Spleen (tissue), 11 donors: ENCODE data around the gene SETD1B. TPM values are rescaled to one million over a fixed set of nuclear protein-coding genes. Genes with fewer than 3 reads are reported as not detected.

Experiments used
- DNase-seq: peaks from one replicate; pipeline ENCODE4 v3.0.0-alpha.2; 2020
- H3K27ac ChIP-seq, 8 donors: fragments of 200-600 bp; sonication (generic) in 7 of 8; 1 replicate in 4 of 8; 2 replicates in 4 of 8; pipeline versions ENCODE4 v1.5.0 to v1.8.0; 2016 to 2021; ENCODE audit warnings: inconsistent platforms in 4 of 8, mild to moderate bottlenecking in 4 of 8, moderate library complexity in 1 of 8
- H3K27me3 ChIP-seq, 7 donors: fragments of 200-600 bp; sonication (generic) in 6 of 7; replicated peaks in 1 of 7; 1 replicate in 4 of 7; 2 replicates in 3 of 7; pipeline versions ENCODE4 v1.5.0 to v1.8.0; 2016 to 2021; ENCODE audit warnings: inconsistent platforms in 3 of 7, mild to moderate bottlenecking in 1 of 7
- H3K36me3 ChIP-seq, 6 donors: fragments of 200-600 bp; sonication (generic) in 5 of 6; 1 replicate in 4 of 6; 2 replicates in 2 of 6; pipeline versions ENCODE4 v1.5.0 to v1.8.0; 2016 to 2021; ENCODE audit warnings: inconsistent platforms in 2 of 6
- H3K4me1 ChIP-seq, 6 donors: fragments of 200-600 bp; sonication (generic) in 5 of 6; 1 replicate in 3 of 6; 2 replicates in 3 of 6; pipeline versions ENCODE4 v1.5.0 to v1.8.0; 2016 to 2021; ENCODE audit warnings: inconsistent platforms in 3 of 6
- H3K4me3 ChIP-seq, 8 donors: fragments of 200-600 bp; sonication (generic) in 7 of 8; 1 replicate in 4 of 8; 2 replicates in 4 of 8; pipeline versions ENCODE4 v1.5.0 to v1.8.0; 2016 to 2021; ENCODE audit warnings: inconsistent platforms in 4 of 8, mild to moderate bottlenecking in 4 of 8, moderate library complexity in 2 of 8
- H3K9me3 ChIP-seq, 8 donors: fragments of 200-600 bp; sonication (generic) in 7 of 8; 1 replicate in 4 of 8; 2 replicates in 4 of 8; pipeline versions ENCODE4 v1.5.0 to v1.8.0; 2016 to 2021; ENCODE audit warnings: inconsistent platforms in 4 of 8
- CTCF ChIP-seq, 11 experiments: fragments of 200-600 bp in 7 of 11; fragments of 450-650 bp in 4 of 11; sonication (generic) in 4 of 11; IDR thresholded peaks in 8 of 11; conservative IDR thresholded peaks in 3 of 11; 1 replicate in 7 of 11; 2 replicates in 4 of 11; pipeline versions ENCODE4 v1.4.0 to v1.8.0; 2016 to 2021; ENCODE audit warnings: antibody characterized with exemption in 11 of 11, inconsistent platforms in 4 of 11, mild to moderate bottlenecking in 1 of 11
- POLR2A ChIP-seq, 3 donors: fragments of 450-650 bp; IDR thresholded peaks; one replicate each; pipeline ENCODE4 v1.5.1; 2017; ENCODE audit warnings: antibody characterized with exemption in 3 of 3, mild to moderate bottlenecking in 1 of 3
- POLR2AphosphoS5 ChIP-seq, 3 donors: sonication (generic); formaldehyde crosslinking; IDR thresholded peaks; one replicate each; pipeline ENCODE4 v1.5.1; 2017; ENCODE audit warnings: antibody characterized with exemption in 3 of 3
- WGBS, 5 donors: extraction: QIAGEN DNeasy Blood & Tissue Kit in 3 of 5; methylation state at CpG; one replicate each; pipeline versions ENCODE4 v1.1.5 to v1.1.7; 2013 to 2018; 5-methylcytosine and 5-hydroxymethylcytosine counted together
- intact Hi-C: fragments of 100-400 bp; cut with DNase I; formaldehyde crosslinking; loops from one replicate; pipeline ENCODE4 v1.15.0; 2023; ENCODE audit warnings: low total_unique reads
- polyA plus RNA-seq, 3 donors: library from polyadenylated mRNA; stranded (reverse); fragments of 200-250 nt; gene quantifications; one replicate each; pipeline ENCODE4 v1.2.1, GENCODE V29; 2013
- total RNA-seq, 7 donors: library from RNA; depleted of rRNA in 3 of 7; stranded (reverse); fragments of >200 nt in 3 of 7; fragmentation: NEBNext Ultra II Directional in 4 of 7; extraction: Animal tissue kit (Norgen Biotek cat#: 25700) in 4 of 7; gene quantifications; one replicate each; pipeline versions ENCODE4 v1.1.0 to v1.2.1, GENCODE V29; 2016 to 2021
- donor health status: healthy with polysubstance abuse.
- donor health status: DM: no; HTN: no; CAD: no; lungs with moderate emphysema.
- donor health status: DM: no; HTN: no; CAD: no.
- donor health status: Bipolar disorder and iron deficiency.
- donor health status: healthy.
- donor health status: DM: no; HTN: no; CAD: no.
- donor health status: DM: yes; HTN: yes; CAD: no.

Gene SETD1B
- total and polyA plus RNA-seq, 10 donors, result 3.3 to 37.7 (median 22.1) TPM

- intact Hi-C loops, result no loop called here
- peak in 1 of 3 donors; percentile 48 for TF ChIP-seq POLR2AphosphoS5 (IDR thresholded peaks at IDR 0.05)
- no peak for TF ChIP-seq POLR2A (IDR thresholded peaks at IDR 0.05)
- H3K4me1 ChIP-seq, result peaks cover 10 to 39% (median 15%) of the 10 kb centered on the region in 6 donors
- peaks cover 15 to 100% (median 88%) of the 10 kb centered on the region in 6 donors for H3K36me3 ChIP-seq
- no peak overlapping the region for H3K27ac ChIP-seq
- no peaks in the 10 kb centered on the region for H3K27me3 ChIP-seq
- DNase-seq, result no peak
- H3K4me3 ChIP-seq, result no peak overlapping the region
- 94 to 97% (median 96%) methylated on average over 18 of the region's 18 CpGs for WGBS, 5 donors
- H3K9me3 ChIP-seq, result no peaks in the 10 kb centered on the region
Observed at GRCh38 chr12:121817648-121818043, 13.8 kb downstream of the SETD1B start.

- no peaks in the 10 kb centered on the region for H3K27me3 ChIP-seq
- H3K9me3 ChIP-seq, result no peaks in the 10 kb centered on the region
- H3K4me1 ChIP-seq, result peaks cover 0 to 22% (median 1%) of the 10 kb centered on the region in 6 donors
- no peak overlapping the region for H3K27ac ChIP-seq
- peaks cover 15 to 100% (median 98%) of the 10 kb centered on the region in 6 donors for H3K36me3 ChIP-seq
- H3K4me3 ChIP-seq, result no peak overlapping the region
- intact Hi-C loops, result no loop called here
- no peak for DNase-seq
- WGBS, 5 donors, result 89 to 96% (median 93%) methylated on average over 18 to 22 of the region's 22 CpGs
- TF ChIP-seq CTCF (IDR thresholded peaks at IDR 0.05 in 8 of 11, conservative IDR thresholded peaks at IDR 0.05 in 3 of 11) (no peak), POLR2AphosphoS5 (IDR thresholded peaks at IDR 0.05) (peak in 2 of 3 donors; percentile 5 to 55)
Observed at GRCh38 chr12:121819212-121819949, 15.6 kb downstream of the SETD1B start.

GRCh38 chr12:121820056-121820455 lies 16.2 kb downstream of the SETD1B start:
- Histone ChIP-seq H3K4me3 (no peak overlapping the region), H3K9me3 (no peaks in the 10 kb centered on the region), H3K27me3 (no peaks in the 10 kb centered on the region), H3K27ac (no peak overlapping the region), H3K4me1 (peaks cover 0 to 16% (median 0%) of the 10 kb centered on the region in 6 donors), H3K36me3 (peaks cover 15 to 100% (median 93%) of the 10 kb centered on the region in 6 donors)
- TF ChIP-seq POLR2AphosphoS5 (IDR thresholded peaks at IDR 0.05) (no peak), POLR2A (IDR thresholded peaks at IDR 0.05) (no peak), CTCF (IDR thresholded peaks at IDR 0.05 in 8 of 11, conservative IDR thresholded peaks at IDR 0.05 in 3 of 11) (no peak)
- intact Hi-C loops, result no loop called here
- no peak for DNase-seq
- WGBS, 5 donors, result 84 to 96% (median 92%) methylated on average over 6 to 7 of the region's 7 CpGs

GRCh38 chr12:121822393-121823100 lies 18.7 kb downstream of the SETD1B start:
- Histone ChIP-seq H3K36me3 (peaks cover 15 to 100% (median 87%) of the 10 kb centered on the region in 6 donors), H3K4me1 (peaks cover 0 to 6% (median 0%) of the 10 kb centered on the region in 6 donors), H3K27ac (no peak overlapping the region), H3K27me3 (no peaks in the 10 kb centered on the region), H3K4me3 (no peak overlapping the region), H3K9me3 (no peaks in the 10 kb centered on the region)
- TF ChIP-seq POLR2AphosphoS5 (IDR thresholded peaks at IDR 0.05) (peak in 1 of 3 donors; percentile 59), POLR2A (IDR thresholded peaks at IDR 0.05) (no peak)
- intact Hi-C loops, result no loop called here
- DNase-seq, result no peak
- WGBS, 5 donors, result 92 to 95% (median 93%) methylated on average over 19 to 39 of the region's 39 CpGs
